CD4-positive, alpha-beta T cell treated with Interleukin-1 beta for 1 hour (primary cell): ENCODE measurements around the gene BDKRB2.

Experiments
- DNase-seq, 2 donors: peaks; one replicate each; pipeline ENCODE4 v3.0.0-alpha.2; 2020 to 2022

The BDKRB2 gene

GRCh38 chr14:96204151-96205058 lies at the start of gene BDKRB2:
Gene BDKRB2, plus strand, starts transcription at chr14:96204839. Its CDS starts 32,269 bp downstream, at chr14:96237108.
- no peak for DNase-seq

- no peak for DNase-seq
Measured at GRCh38 chr14:96154900-96155299, 49.7 kb upstream of the BDKRB2 start.

GRCh38 chr14:96156804-96157760 lies 47.6 kb upstream of the BDKRB2 start:
- no peak for DNase-seq

- DNase-seq, result no peak
Measured at GRCh38 chr14:96158735-96159134, 45.9 kb upstream of the BDKRB2 start.

- DNase-seq, result no peak
Measured at GRCh38 chr14:96160076-96160912, 44.3 kb upstream of the BDKRB2 start.

- no peak for DNase-seq
Measured at GRCh38 chr14:96160913-96161310, 43.7 kb upstream of the BDKRB2 start.

- DNase-seq, result no peak
Measured at GRCh38 chr14:96161636-96162035, 43.0 kb upstream of the BDKRB2 start.

GRCh38 chr14:96162265-96162664 lies 42.4 kb upstream of the BDKRB2 start:
- no peak for DNase-seq

GRCh38 chr14:96162741-96163140 lies 41.9 kb upstream of the BDKRB2 start:
- no peak for DNase-seq

- no peak for DNase-seq
Measured at GRCh38 chr14:96164861-96165490, 39.7 kb upstream of the BDKRB2 start.

- DNase-seq, result no peak
Measured at GRCh38 chr14:96165493-96166436, 38.9 kb upstream of the BDKRB2 start.

GRCh38 chr14:96166461-96167223 lies 38.0 kb upstream of the BDKRB2 start:
- DNase-seq, result no peak

GRCh38 chr14:96167224-96168148 lies 37.2 kb upstream of the BDKRB2 start:
- DNase-seq, result no peak

- DNase-seq, result no peak
Measured at GRCh38 chr14:96168581-96168980, 36.1 kb upstream of the BDKRB2 start.

GRCh38 chr14:96170961-96171592 lies 33.6 kb upstream of the BDKRB2 start:
- DNase-seq, result no peak

GRCh38 chr14:96173636-96174475 lies 30.8 kb upstream of the BDKRB2 start:
- no peak for DNase-seq

- DNase-seq, result no peak
Measured at GRCh38 chr14:96176275-96176674, 28.4 kb upstream of the BDKRB2 start.
